ENCODE results near the gene KIF7. TPM values are rescaled to one million over a fixed set of nuclear protein-coding genes. Genes with fewer than 3 reads are reported as not detected.
A peak's percentile ranks its signal among the peaks of the same experiment; 100 is the strongest.
"Not testable (repeated sequence)": the region's sequence is repeated elsewhere in the genome, so short reads cannot be mapped to it uniquely, and the experiment has no call there.

The KIF7 gene
- total and polyA plus RNA-seq, 2 of the 4 experiments (the other 2 are of a cell fraction), result 5.0 to 9.0 TPM

DNA sequence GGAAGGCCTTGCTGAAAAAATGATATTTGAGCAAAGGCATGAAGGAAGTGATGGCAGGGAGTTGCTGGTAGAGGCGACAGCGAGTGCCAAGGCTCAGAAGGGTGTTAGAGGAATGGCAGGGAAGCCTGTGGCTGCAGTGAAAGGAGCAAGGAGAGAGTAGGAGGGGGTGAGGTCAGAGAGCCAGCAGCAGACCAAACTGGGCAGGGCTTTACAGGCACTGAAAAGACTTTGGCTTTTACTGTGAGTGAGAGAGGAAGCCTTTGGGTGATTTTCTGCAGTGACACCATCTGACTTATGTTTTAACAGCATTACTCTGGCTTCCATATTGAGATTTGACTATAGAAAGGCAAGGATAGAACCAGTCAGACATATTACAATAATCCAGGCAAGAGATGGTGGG lies 68.6 kb downstream of the KIF7 start:
- Histone ChIP-seq H3K27me3 (ENCODE audit: control insufficient read depth, insufficient read depth, low read length) (no peaks in the 10 kb centered on the region), H3K9ac (ENCODE audit: low read depth, low read length) (no peak overlapping the region), H2BK5ac (ENCODE audit: low read depth, low read length, poor library complexity, severe bottlenecking) (no peak overlapping the region), H3K4me1 (ENCODE audit: control insufficient read depth, insufficient read depth, low read length) (peaks cover 8% of the 10 kb centered on the region), H2BK20ac (ENCODE audit: low read depth, low read length) (no peak overlapping the region), H3K18ac (ENCODE audit: low read depth, low read length) (no peak overlapping the region), H3K4ac (ENCODE audit: low read depth, low read length) (no peak overlapping the region), H3K23ac (ENCODE audit: low read depth, low read length) (no peak overlapping the region), H2BK15ac (ENCODE audit: low read depth, low read length) (no peak overlapping the region), H2AK5ac (ENCODE audit: low read depth, low read length) (no peak overlapping the region), H3K36me3 (ENCODE audit: control insufficient read depth, insufficient read depth, low read length) (peaks cover 4% of the 10 kb centered on the region; the same call in 1 of the 2 replicates), H4K5ac (ENCODE audit: low read depth, low read length) (no peak overlapping the region; the same call in 1 of the 2 replicates), H3K4me3 (ENCODE audit: insufficient read depth, low read depth, low read length) (no peak overlapping the region), H2AFZ (replicated peaks; ENCODE audit: low read length, poor library complexity) (no peak overlapping the region), H4K20me1 (ENCODE audit: insufficient read depth, low read length) (no peaks in the 10 kb centered on the region), H2AK9ac (replicated peaks; ENCODE audit: low read depth, low read length, poor library complexity) (no peak overlapping the region), H3K9me1 (ENCODE audit: insufficient read depth, low read length) (peaks cover 15% of the 10 kb centered on the region), H3K14ac (replicated peaks; ENCODE audit: low read depth, low read length) (no peak overlapping the region), H3K27ac (ENCODE audit: insufficient read depth, low read length) (no peak overlapping the region), H3K56ac (ENCODE audit: extremely low read depth, insufficient read depth, low read length) (no peak overlapping the region), H4K91ac (ENCODE audit: insufficient read depth, low read depth, low read length) (no peak overlapping the region), H3K9me3 (ENCODE audit: control insufficient read depth, insufficient read depth, low read length) (no peaks in the 10 kb centered on the region), H3K79me1 (ENCODE audit: low read depth in 1 of 2, low read length in 2 of 2) (peaks cover 37 to 50% of the 10 kb centered on the region in 2 experiments), H2BK120ac (ENCODE audit: low read depth, low read length) (no peak overlapping the region), H4K8ac (ENCODE audit: low read depth in 2 of 2, low read length in 2 of 2) (peak overlapping the region in 1 of 2 experiments; percentile 50; a peak in 2 of 4 replicates), H3K4me2 (ENCODE audit: low read depth, low read length) (no peak overlapping the region)
- TF ChIP-seq MAFK (IDR thresholded peaks at IDR 0.05; ENCODE audit: low read depth, low read length) (no peak), MAZ (IDR thresholded peaks at IDR 0.05; ENCODE audit: borderline replicate concordance, low read depth, low read length) (no peak), FOS (IDR thresholded peaks at IDR 0.05; ENCODE audit: low read depth, low read length) (no peak), CEBPB (IDR thresholded peaks at IDR 0.05; ENCODE audit: low read depth, low read length) (no peak), BHLHE40 (IDR thresholded peaks at IDR 0.05; ENCODE audit: low read depth, low read length) (no peak), USF2 (IDR thresholded peaks at IDR 0.05; ENCODE audit: low read depth, low read length) (no peak)
- ChIA-PET POLR2A (ENCODE audit: unreplicated experiment) (interaction anchor here (0.5 kb wide), 1 partner anchor 108 kb away, joined by 3 read pairs; no protein-coding TSS in a partner anchor), CTCF (no interaction called here)
- no TSS peak for BruUV-seq (replicated peaks)
- dilution Hi-C loops (cut with HindIII; ENCODE audit: low sequenced_read_pairs, unreplicated experiment), result no loop called here
- in situ Hi-C loops (cut with MboI; ENCODE audit: low sequenced_read_pairs), result no loop called here
- no CpG with 5 or more reads among the region's 2 CpGs for WGBS, 2 experiments (ENCODE audit: extremely low coverage in 2 of 2, insufficient read length in 1 of 2)
- intact Hi-C loops (cut with micrococcal nuclease), result no loop called here
- no peak for DNase-seq
- no peak for ATAC-seq (ENCODE audit: low read depth)

DNA sequence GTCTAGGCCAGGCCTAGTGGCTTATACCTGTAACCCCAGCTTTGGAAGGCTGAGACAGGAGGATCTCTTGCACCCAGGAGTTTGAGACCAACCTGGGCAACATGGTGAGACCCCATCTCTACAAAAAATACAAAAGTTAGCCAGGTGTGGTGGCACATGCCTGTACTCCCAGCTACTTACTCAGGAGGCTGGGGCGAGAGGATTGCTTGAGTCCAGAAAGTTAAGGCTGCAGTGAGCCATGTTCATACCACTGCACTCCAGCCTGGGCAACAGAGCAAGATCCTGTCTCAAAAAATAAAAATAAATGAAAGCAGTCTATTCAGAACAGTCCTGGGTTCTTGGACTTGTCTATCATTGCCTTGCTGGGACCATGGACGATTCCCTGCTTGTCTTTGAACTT lies 74.5 kb downstream of the KIF7 start:
- ATAC-seq (ENCODE audit: low read depth); BruUV-seq (replicated peaks); H3K14ac ChIP-seq (replicated peaks; ENCODE audit: low read depth, low read length); dilution Hi-C loops (cut with HindIII; ENCODE audit: low sequenced_read_pairs, unreplicated experiment); H4K91ac ChIP-seq (ENCODE audit: insufficient read depth, low read depth, low read length); H2BK5ac ChIP-seq (ENCODE audit: low read depth, low read length, poor library complexity, severe bottlenecking); H3K4me2 ChIP-seq (ENCODE audit: low read depth, low read length); H4K8ac ChIP-seq (ENCODE audit: low read depth in 2 of 2, low read length in 2 of 2); H2BK120ac ChIP-seq (ENCODE audit: low read depth, low read length); H3K27me3 ChIP-seq (ENCODE audit: control insufficient read depth, insufficient read depth, low read length); H2AK5ac ChIP-seq (ENCODE audit: low read depth, low read length); H2AK9ac ChIP-seq (replicated peaks; ENCODE audit: low read depth, low read length, poor library complexity); H2AFZ ChIP-seq (replicated peaks; ENCODE audit: low read length, poor library complexity); H3K9ac ChIP-seq (ENCODE audit: low read depth, low read length); H3K4me1 ChIP-seq (ENCODE audit: control insufficient read depth, insufficient read depth, low read length); H3K9me1 ChIP-seq (ENCODE audit: insufficient read depth, low read length); H3K9me3 ChIP-seq (ENCODE audit: control insufficient read depth, insufficient read depth, low read length); DNase-seq; POLR2A ChIA-PET (ENCODE audit: unreplicated experiment); intact Hi-C loops (cut with micrococcal nuclease); H3K56ac ChIP-seq (ENCODE audit: extremely low read depth, insufficient read depth, low read length); CTCF ChIA-PET; H3K36me3 ChIP-seq (ENCODE audit: control insufficient read depth, insufficient read depth, low read length); H2BK20ac ChIP-seq (ENCODE audit: low read depth, low read length); H4K5ac ChIP-seq (ENCODE audit: low read depth, low read length); H3K18ac ChIP-seq (ENCODE audit: low read depth, low read length); H3K4me3 ChIP-seq (ENCODE audit: insufficient read depth, low read depth, low read length); H3K4ac ChIP-seq (ENCODE audit: low read depth, low read length); H4K20me1 ChIP-seq (ENCODE audit: insufficient read depth, low read length); in situ Hi-C loops (cut with MboI; ENCODE audit: low sequenced_read_pairs); H2BK15ac ChIP-seq (ENCODE audit: low read depth, low read length); H3K27ac ChIP-seq (ENCODE audit: insufficient read depth, low read length); H3K23ac ChIP-seq (ENCODE audit: low read depth, low read length): not testable (repeated sequence)
- no CpG with 5 or more reads among the region's 2 CpGs for WGBS, 2 experiments (ENCODE audit: extremely low coverage in 2 of 2, insufficient read length in 1 of 2)
- H3K79me1 ChIP-seq (ENCODE audit: low read depth in 1 of 2, low read length in 2 of 2), result peaks cover 42 to 62% of the 10 kb centered on the region in 2 experiments
